HepG2 (cell line): ENCODE data around the gene PFDN1. TPM values are rescaled to one million over a fixed set of nuclear protein-coding genes. Genes with fewer than 3 reads are reported as not detected.

ENCODE experiments used
- ARID5B ChIP-seq: IDR thresholded peaks from 2 replicates; pipeline ENCODE4 v1.4.0; 2020; ENCODE audit warnings: mild to moderate bottlenecking, missing genetic modification reagents
- ELK4 ChIP-seq: sonication (generic); formaldehyde crosslinking; IDR thresholded peaks from 2 replicates; pipeline ENCODE4 v1.9.0; 2021; ENCODE audit warnings: missing genetic modification reagents, borderline replicate concordance
- ETV5 ChIP-seq: IDR thresholded peaks from 2 replicates; pipeline ENCODE4 v1.6.1; 2018; ENCODE audit warnings: missing biosample characterization, missing genetic modification reagents, inconsistent platforms, borderline replicate concordance
- FOXA3 ChIP-seq: IDR thresholded peaks from 2 replicates; pipeline ENCODE4 v1.6.1; 2016; ENCODE audit warnings: missing genetic modification reagents, missing compliant biosample characterization
- JARID2 ChIP-seq: sonication (generic); formaldehyde crosslinking; IDR thresholded peaks from 2 replicates; pipeline ENCODE4 v1.8.1; 2023; ENCODE audit warnings: missing genetic modification reagents, inconsistent platforms; ENCODE audit not compliant: insufficient replicate concordance
- JUND ChIP-seq: sonication (generic); formaldehyde crosslinking; IDR thresholded peaks from 2 replicates; pipeline ENCODE4 v1.8.0; 2022; ENCODE audit warnings: mild to moderate bottlenecking, missing genetic modification reagents
- KLF13 ChIP-seq: sonication (generic); formaldehyde crosslinking; IDR thresholded peaks from 2 replicates; pipeline ENCODE4 v1.4.0; 2020; ENCODE audit warnings: mild to moderate bottlenecking, missing genetic modification reagents
- MXI1 ChIP-seq: IDR thresholded peaks from 3 replicates; pipeline ENCODE4 v1.6.1; 2012; ENCODE audit warnings: low read depth, low read length, inconsistent platforms, borderline replicate concordance
- TBX3 ChIP-seq: fragments of 450-650 bp; IDR thresholded peaks from 2 replicates; pipeline ENCODE4 v1.6.1; 2017; ENCODE audit warnings: antibody characterized with exemption, mild to moderate bottlenecking, inconsistent platforms, borderline replicate concordance
- TCF12 ChIP-seq, 2 experiments: fragments of 450-650 bp in 1 of 2; sonication (generic) in 1 of 2; formaldehyde crosslinking in 1 of 2; IDR thresholded peaks; 2 replicates each; pipeline versions ENCODE4 v1.6.1 to v1.8.0; 2017 to 2022; ENCODE audit warnings: antibody characterized with exemption in 1 of 2, mild to moderate bottlenecking in 1 of 2, missing genetic modification reagents in 1 of 2, moderate library complexity in 1 of 2
- TIGD3 ChIP-seq: sonication (generic); formaldehyde crosslinking; IDR thresholded peaks from 2 replicates; pipeline ENCODE4 v1.5.1; 2020; ENCODE audit warnings: mild to moderate bottlenecking, missing genetic modification reagents, borderline replicate concordance
- ZMYM4 ChIP-seq: sonication (generic); formaldehyde crosslinking; IDR thresholded peaks from 2 replicates; pipeline ENCODE4 v1.8.1; 2023; ENCODE audit warnings: mild to moderate bottlenecking, missing genetic modification reagents
- ZNF550 ChIP-seq: sonication (generic); formaldehyde crosslinking; IDR thresholded peaks from 2 replicates; pipeline ENCODE4 v1.4.0; 2020; ENCODE audit warnings: mild to moderate bottlenecking, missing genetic modification reagents, borderline replicate concordance
- polyA plus RNA-seq, 8 experiments: library from polyadenylated mRNA; depleted of rRNA in 3 of 8; stranded (reverse) in 7 of 8; unstranded in 1 of 8; fragments of >200 nt; fragmentation: Illumina TruSeq in 4 of 8; extraction: Trizol in 4 of 8; gene quantifications; 2 replicates each; pipeline versions ENCODE4 v1.2.1 to v1.2.3, GENCODE V29; 2011 to 2016; ENCODE audit warnings: low read depth in 4 of 8, missing spikeins in 1 of 8, mixed read lengths in 1 of 8; ENCODE audit not compliant: insufficient read depth in 1 of 8
- total RNA-seq, 5 experiments: library from RNA; depleted of rRNA; stranded (reverse); fragments of >200 nt; fragmentation: Illumina TruSeq; extraction: Trizol; gene quantifications; 2 replicates each; pipeline ENCODE4 v1.2.3, GENCODE V29; 2016; ENCODE audit warnings: low read depth in 1 of 5
- TF ChIP-seq, protein P1 (sequence below): sonication (generic); formaldehyde crosslinking; IDR thresholded peaks from 2 replicates; pipeline ENCODE4 v1.4.0; 2020; ENCODE audit warnings: mild to moderate bottlenecking, missing genetic modification reagents
- TF ChIP-seq, protein P2 (sequence below): sonication (generic); formaldehyde crosslinking; IDR thresholded peaks from 2 replicates; pipeline ENCODE4 v1.4.0; 2020; ENCODE audit warnings: missing genetic modification reagents

The PFDN1 gene
- total and polyA plus RNA-seq, 2 of the 13 experiments (the other 11 are each of a cell fraction or from before 2014, with no cell fraction given): 67.2 to 70.8 TPM

GRCh38 chr5:140244525-140245025 is 58.3 kb downstream of the PFDN1 start (continued):
- TF ChIP-seq ELK4 (CRISPR knock-in tag): no peak
- no peak for TF ChIP-seq TCF12 (IDR thresholded peaks at IDR 0.05)
- no peak for TF ChIP-seq TCF12 (CRISPR knock-in tag; IDR thresholded peaks at IDR 0.05)
- TF ChIP-seq JUND (CRISPR knock-in tag): no peak
- TF ChIP-seq TBX3: no peak
- TF ChIP-seq ZMYM4 (CRISPR knock-in tag): no peak
- no peak for TF ChIP-seq ETV5 (CRISPR knock-in tag)
- no peak for TF ChIP-seq ZNF550
- no peak for TF ChIP-seq KLF13
- no peak for TF ChIP-seq TIGD3 (CRISPR knock-in tag)
- no peak for TF ChIP-seq MXI1
- peak; percentile 41; the same call in 1 of the 2 replicates for TF ChIP-seq ARID5B (CRISPR knock-in tag)
- TF ChIP-seq, protein P1, sequence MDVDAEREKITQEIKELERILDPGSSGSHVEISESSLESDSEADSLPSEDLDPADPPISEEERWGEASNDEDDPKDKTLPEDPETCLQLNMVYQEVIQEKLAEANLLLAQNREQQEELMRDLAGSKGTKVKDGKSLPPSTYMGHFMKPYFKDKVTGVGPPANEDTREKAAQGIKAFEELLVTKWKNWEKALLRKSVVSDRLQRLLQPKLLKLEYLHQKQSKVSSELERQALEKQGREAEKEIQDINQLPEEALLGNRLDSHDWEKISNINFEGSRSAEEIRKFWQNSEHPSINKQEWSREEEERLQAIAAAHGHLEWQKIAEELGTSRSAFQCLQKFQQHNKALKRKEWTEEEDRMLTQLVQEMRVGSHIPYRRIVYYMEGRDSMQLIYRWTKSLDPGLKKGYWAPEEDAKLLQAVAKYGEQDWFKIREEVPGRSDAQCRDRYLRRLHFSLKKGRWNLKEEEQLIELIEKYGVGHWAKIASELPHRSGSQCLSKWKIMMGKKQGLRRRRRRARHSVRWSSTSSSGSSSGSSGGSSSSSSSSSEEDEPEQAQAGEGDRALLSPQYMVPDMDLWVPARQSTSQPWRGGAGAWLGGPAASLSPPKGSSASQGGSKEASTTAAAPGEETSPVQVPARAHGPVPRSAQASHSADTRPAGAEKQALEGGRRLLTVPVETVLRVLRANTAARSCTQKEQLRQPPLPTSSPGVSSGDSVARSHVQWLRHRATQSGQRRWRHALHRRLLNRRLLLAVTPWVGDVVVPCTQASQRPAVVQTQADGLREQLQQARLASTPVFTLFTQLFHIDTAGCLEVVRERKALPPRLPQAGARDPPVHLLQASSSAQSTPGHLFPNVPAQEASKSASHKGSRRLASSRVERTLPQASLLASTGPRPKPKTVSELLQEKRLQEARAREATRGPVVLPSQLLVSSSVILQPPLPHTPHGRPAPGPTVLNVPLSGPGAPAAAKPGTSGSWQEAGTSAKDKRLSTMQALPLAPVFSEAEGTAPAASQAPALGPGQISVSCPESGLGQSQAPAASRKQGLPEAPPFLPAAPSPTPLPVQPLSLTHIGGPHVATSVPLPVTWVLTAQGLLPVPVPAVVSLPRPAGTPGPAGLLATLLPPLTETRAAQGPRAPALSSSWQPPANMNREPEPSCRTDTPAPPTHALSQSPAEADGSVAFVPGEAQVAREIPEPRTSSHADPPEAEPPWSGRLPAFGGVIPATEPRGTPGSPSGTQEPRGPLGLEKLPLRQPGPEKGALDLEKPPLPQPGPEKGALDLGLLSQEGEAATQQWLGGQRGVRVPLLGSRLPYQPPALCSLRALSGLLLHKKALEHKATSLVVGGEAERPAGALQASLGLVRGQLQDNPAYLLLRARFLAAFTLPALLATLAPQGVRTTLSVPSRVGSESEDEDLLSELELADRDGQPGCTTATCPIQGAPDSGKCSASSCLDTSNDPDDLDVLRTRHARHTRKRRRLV (CRISPR knock-in tag): no peak
- no peak for TF ChIP-seq JARID2 (CRISPR knock-in tag)
- no peak for TF ChIP-seq FOXA3 (CRISPR knock-in tag)
- TF ChIP-seq, protein P2, sequence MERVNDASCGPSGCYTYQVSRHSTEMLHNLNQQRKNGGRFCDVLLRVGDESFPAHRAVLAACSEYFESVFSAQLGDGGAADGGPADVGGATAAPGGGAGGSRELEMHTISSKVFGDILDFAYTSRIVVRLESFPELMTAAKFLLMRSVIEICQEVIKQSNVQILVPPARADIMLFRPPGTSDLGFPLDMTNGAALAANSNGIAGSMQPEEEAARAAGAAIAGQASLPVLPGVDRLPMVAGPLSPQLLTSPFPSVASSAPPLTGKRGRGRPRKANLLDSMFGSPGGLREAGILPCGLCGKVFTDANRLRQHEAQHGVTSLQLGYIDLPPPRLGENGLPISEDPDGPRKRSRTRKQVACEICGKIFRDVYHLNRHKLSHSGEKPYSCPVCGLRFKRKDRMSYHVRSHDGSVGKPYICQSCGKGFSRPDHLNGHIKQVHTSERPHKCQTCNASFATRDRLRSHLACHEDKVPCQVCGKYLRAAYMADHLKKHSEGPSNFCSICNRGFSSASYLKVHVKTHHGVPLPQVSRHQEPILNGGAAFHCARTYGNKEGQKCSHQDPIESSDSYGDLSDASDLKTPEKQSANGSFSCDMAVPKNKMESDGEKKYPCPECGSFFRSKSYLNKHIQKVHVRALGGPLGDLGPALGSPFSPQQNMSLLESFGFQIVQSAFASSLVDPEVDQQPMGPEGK (CRISPR knock-in tag): peak; percentile 33; the same call in 1 of the 2 replicates
